Measurements from ENCODE around the gene SPP1.

The SPP1 gene

DNA sequence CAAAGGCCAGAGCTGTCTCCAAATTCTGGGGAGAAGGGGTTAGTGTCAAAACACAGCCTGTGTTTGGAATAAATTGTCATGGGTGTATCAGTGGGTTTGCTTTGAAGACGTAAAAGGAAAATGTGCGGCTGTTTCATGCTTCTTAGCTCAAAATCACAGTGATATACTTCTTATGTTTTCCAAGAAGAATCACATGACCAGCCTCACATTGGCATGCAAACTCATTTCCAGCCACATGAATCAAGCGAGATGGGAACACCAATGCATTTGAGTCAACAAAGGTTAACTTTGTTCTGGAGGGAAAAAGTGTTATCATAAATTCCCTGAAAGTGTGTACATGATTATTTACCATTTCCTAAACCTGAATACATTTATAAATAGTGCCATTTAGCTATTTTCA is 19.0 kb upstream of the SPP1 start:
- DNase-seq = no peak

GRCh38 chr4:87957061-87957460 is 18.5 kb upstream of the SPP1 start:
- no peak for DNase-seq

DNA sequence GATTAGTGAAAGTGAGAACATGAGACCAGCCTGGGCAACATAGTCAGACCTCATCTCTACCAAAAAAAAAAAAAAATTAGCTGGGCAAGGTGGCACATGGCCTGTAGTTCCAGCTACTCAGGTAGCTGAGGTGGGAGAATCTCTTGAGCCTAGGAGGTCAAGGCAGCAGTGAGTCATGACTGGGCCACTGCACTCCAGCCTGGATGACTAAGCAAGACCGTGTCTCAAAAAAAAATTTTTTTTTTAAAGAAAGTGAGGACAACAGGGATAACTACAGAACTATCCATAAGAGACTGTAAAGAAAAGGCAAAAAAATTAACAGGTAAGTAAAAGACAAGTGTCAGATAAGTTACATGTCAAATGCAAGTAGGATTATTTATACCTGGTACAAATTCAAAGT is 13.5 kb upstream of the SPP1 start:
- no peak for DNase-seq

DNA sequence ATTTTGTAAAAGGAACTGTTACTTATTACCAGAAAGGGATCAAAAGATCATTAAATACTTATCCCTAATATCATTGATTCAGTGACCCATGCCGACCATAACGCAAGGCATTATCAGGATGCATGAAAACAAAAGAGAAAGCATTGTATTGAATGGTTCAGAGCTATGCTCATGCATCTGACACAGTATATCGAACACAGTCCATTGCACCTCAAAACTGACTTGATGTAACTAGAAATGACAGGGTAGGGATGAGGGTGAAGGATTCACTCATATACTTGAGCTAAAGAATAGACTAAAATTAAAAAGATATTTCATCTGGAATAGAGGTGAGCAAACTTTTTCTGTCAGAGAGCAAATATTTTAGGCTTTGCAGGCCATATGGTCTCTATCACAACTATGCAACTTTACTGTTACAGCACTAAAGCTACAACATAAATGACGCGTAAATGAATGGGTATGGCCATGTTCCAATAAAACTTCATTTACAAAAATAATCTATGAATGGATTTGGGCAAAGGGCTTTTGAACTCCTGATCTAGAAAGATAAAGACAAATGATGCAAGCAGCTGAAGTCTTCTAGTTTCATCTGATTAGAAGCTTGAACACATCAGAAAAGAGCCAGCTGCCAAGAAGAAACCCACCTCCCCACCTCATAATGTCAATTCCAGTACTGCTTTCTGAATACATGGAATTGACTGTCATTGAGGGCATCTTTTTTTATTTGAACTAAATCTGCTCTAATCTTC is 12.9 kb upstream of the SPP1 start:
- no peak for DNase-seq

DNA sequence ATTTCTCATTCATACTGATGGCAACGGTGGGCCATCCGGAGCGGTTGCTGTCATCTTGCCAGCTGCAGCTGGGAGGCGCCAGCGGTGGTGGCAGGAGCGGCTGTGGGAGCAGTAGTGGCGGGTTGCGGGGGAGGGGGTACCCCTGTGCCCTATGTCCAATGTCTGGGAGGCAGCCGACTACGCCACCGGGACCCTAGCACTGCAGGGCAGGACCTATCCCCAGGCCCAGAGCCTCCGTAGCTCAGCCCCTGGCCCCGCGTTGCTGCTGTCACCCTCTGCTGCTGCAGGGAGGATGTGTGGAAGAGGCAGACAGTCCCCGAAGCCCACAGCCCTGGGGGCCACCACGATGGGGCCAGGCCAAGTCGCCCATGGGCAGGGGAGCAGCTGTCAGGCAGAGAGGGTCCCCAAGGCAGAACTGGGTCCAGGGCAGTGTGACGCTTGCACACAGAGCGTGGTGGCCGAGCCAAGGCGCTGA is 10.0 kb upstream of the SPP1 start:
- no peak for DNase-seq

DNA sequence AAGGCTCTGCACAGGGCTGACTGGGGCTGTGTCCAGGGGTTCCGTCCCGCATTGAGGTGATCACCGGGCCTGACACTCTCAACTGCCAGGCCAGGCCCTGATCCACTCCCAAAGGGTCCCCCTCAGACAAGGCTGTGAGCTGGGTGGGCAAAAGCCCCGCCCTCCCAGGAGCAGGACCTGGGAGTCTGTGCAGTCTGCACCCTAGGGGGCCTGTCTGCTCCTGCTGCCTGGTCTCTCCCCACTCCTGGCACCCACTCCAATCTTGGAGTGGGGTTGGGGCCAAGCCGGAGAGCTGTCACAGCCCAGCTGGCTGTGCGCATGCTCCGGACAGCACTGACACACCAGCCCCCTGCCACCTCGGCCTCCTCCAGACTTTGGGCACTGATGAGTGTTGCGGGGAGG is 9.4 kb upstream of the SPP1 start:
- DNase-seq = no peak

- DNase-seq = no peak
These were observed 8.3 kb upstream of the SPP1 start for GRCh38 chr4:87967193-87967592.

DNA sequence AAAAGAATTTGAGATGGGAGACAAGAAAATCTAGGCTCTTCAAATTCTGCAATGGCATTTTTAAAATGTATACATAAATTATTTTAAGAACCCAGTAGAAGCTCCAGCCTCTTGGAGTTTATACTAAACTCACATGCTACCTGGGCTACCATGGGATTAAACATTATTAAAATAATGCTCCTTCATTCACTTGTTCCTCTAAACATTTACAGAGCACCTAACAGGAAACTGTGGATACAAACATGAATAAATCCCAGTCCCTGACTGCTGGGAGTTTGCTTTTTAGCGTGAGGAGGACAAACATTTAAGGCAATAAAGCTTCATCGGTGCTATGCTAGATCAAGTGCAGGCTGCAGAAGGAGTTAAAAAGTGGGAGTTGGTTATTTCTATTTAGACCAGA is 5.4 kb upstream of the SPP1 start:
- no peak for DNase-seq

GRCh38 chr4:87971866-87972265 is 3.6 kb upstream of the SPP1 start:
- no peak for DNase-seq

DNA sequence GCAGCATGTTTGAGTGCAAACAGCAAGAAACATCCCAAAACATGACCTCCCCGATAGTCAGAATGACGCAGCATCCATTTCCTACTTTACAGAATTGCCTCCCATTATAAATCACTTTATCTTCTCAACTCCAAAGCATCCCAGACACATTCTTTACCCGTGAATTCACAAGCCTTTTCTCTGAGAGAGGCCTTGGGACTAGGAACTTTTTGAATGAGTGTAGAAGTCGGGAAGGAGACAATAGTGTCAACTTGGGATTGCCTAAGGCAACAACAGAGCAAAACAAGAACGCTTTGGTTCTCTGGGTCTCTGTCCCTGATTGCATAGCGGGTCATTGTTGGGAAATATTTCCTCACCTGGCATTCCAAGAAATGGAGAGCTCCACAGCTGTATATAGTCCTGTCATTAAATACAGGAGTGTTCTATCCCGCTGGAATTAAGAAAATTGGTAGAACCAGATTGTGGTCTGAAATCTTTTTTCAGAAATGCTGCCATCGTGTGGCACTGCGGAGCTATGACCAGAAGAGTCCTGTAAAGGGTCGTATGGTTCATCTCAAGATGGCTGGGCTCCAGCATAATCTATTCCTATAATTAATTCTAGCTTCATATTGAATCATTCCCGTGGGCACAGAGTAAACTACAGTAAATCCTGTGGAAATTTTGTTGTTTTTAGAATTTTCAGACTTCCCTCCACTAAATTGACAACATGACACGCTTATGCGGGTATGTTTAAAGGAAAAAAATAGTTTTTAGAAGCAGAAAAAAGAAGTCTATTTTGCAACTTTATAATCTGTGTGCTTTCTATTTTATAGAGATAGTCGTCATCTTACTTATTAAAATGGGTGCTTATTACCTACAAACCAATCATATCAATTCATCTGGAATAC is 2.0 kb upstream of the SPP1 start:
- peak; percentile 58 to 59 for DNase-seq

- no peak for DNase-seq
These were observed 555 bp upstream of the SPP1 start for GRCh38 chr4:87974856-87975462.

GRCh38 chr4:87977521-87978278 is 2.2 kb downstream of the SPP1 start:
- DNase-seq = no peak

DNA sequence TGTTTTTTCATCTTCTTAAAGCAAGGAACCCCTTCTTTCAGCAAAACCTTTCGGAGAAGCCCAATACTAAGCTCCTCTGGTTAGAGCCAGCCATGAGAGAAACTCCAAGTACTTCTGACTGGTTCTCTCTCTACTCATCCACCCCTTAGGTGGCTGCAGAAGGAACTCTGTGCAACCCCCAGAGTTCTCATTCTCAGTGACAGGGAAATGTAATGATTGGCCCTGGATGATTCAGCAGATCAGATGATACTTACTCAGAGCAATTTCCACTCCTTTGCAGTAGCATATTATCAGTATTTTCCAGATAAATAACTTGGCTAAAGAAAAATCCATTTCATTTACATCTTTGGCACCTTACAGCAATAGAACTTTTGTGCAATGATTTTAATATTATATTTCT is 3.2 kb downstream of the SPP1 start:
- no peak for DNase-seq

- DNase-seq = no peak
These were observed 4.3 kb downstream of the SPP1 start for GRCh38 chr4:87979810-87980209.

DNA sequence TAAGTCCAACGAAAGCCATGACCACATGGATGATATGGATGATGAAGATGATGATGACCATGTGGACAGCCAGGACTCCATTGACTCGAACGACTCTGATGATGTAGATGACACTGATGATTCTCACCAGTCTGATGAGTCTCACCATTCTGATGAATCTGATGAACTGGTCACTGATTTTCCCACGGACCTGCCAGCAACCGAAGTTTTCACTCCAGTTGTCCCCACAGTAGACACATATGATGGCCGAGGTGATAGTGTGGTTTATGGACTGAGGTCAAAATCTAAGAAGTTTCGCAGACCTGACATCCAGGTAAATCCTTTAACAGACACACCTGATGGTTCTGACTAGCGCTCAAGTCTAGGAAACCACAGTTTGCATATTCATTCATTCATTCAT is 6.0 kb downstream of the SPP1 start:
- no peak for DNase-seq

DNA sequence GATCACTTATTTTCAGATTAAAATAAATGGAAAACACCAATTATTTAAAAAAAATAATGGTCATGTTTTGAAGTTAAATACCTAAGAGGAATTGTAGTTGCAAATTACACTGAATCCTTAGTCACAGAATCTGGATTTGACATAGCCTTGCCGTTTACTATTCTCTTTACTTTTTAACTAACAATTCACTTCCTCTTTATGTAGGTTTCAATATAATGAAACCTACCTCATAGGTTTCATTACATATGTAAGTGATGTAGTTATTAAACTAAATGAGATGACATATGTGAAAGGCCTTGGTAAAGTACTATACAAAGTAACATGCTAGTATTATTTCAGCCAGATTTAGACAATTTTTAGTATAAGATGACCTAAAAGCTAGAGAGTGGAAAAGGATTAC is 6.5 kb downstream of the SPP1 start:
- no peak for DNase-seq

GRCh38 chr4:87982446-87983010 is 7.0 kb downstream of the SPP1 start:
- DNase-seq = no peak

- DNase-seq = no peak
These were observed 8.5 kb downstream of the SPP1 start for GRCh38 chr4:87983996-87984395.

DNA sequence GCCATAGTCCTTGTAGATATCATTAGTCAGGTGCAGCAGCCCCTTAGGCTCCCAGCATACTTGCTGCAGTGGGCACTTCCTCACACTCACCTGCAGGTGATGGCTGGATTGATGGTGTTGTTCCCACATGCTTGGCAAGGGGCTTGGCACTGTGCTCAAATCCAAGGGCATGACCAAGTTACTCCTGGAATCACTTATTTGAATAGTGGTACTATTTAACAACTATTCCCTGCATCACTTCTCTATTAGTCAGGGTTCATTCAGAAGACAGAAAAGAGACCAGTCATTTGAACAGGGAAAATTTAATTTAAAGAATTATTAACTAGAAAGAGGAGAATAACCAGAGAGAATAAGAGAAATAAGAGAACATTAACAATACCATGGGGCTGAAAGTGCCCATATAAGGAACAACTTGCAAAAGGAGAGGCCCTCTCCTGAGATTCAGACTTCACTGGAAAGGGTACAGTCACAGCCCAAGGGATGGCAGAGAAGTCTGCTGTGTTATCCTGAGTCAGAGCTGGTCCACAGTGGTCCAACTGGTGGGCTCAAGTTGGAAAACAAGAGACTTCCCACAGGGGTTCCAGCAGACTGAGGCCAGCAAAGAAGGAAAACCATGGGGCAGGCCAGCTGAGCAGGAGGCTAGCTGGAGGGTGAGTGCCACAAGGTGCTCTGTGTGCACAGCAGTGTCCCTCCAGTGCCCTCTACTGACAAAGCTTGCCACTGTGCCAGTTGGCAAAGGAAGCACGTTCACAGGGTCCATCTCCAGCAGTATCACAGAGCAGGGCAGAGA is 9.8 kb downstream of the SPP1 start:
- DNase-seq = peak; percentile 2 to 69

GRCh38 chr4:87985887-87986200 is 10.3 kb downstream of the SPP1 start:
- DNase-seq = no peak

- no peak for DNase-seq
These were observed 11.0 kb downstream of the SPP1 start for GRCh38 chr4:87986508-87986907.

- DNase-seq = no peak
These were observed 14.3 kb downstream of the SPP1 start for GRCh38 chr4:87989765-87990164.

Measured in NCI-H524 (cell line).